Stimulated activated CD8-positive, alpha-beta memory T cell treated with anti-CD3 and anti-CD28 coated beads, Interleukin-15, amount 100 ng/mL, for 48 hours (primary cell): ENCODE measurements around the gene USP24.
"Not testable (repeated sequence)": the region's sequence is repeated elsewhere in the genome, so short reads cannot be mapped to it uniquely, and the experiment has no call there.

ENCODE experiments used
- DNase-seq, 2 donors: peaks; one replicate each; pipeline ENCODE4 v3.0.0-alpha.2; 2020; ENCODE audit warnings: low read depth in 2 of 2

The USP24 gene

GRCh38 chr1:55196433-55197035, 18.6 kb downstream of the USP24 start:
- no peak for DNase-seq

- no peak for DNase-seq
These were observed 19.5 kb downstream of the USP24 start for GRCh38 chr1:55195521-55196233.

GRCh38 chr1:55194851-55195250, 20.3 kb downstream of the USP24 start:
- no peak for DNase-seq

DNA sequence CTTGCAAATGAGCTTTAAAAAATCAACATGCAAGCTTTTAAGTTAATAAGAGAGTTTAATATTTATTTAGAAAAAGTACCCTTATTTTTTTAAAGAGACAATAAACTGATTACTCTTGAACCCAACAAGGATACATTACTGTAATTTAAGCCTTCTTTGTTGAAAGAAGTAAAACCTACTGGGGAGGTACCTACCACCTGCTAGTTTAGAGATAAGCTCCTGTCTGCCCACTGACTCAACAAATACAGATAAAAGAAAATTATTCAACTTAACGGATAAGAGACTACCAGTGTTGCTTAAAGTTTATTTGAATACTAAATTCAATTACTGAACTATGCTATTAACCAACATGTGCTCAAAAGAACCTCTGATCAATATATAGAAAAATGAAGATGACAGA, 23.1 kb downstream of the USP24 start:
- DNase-seq: no peak

GRCh38 chr1:55191219-55191952, 23.8 kb downstream of the USP24 start:
- not testable (repeated sequence) for DNase-seq

- DNase-seq: no peak
These were observed 25.1 kb downstream of the USP24 start for GRCh38 chr1:55190109-55190508.

DNA sequence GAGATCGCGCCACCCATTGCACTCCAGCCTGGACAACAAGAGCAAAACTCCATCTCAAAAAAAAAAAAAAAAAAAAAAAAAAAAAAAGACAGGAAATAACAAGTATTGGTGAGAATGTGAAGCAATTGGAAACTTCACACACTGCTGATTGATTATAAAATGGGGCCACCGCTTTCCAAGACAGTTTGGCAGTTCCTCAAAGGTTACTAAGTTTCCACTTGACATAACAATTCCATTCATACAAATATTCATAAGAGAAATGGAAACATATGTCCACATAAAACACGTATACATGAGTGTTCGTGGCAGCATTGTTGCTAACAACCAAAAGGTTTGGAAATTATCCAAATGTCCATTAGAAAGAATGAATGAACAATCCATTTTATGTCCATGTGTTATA, 26.3 kb downstream of the USP24 start:
- DNase-seq: no peak

GRCh38 chr1:55185832-55186231, 29.3 kb downstream of the USP24 start:
- DNase-seq: no peak

GRCh38 chr1:55184859-55185258, 30.3 kb downstream of the USP24 start:
- no peak for DNase-seq

- no peak for DNase-seq
These were observed 33.5 kb downstream of the USP24 start for GRCh38 chr1:55181666-55182065.

DNA sequence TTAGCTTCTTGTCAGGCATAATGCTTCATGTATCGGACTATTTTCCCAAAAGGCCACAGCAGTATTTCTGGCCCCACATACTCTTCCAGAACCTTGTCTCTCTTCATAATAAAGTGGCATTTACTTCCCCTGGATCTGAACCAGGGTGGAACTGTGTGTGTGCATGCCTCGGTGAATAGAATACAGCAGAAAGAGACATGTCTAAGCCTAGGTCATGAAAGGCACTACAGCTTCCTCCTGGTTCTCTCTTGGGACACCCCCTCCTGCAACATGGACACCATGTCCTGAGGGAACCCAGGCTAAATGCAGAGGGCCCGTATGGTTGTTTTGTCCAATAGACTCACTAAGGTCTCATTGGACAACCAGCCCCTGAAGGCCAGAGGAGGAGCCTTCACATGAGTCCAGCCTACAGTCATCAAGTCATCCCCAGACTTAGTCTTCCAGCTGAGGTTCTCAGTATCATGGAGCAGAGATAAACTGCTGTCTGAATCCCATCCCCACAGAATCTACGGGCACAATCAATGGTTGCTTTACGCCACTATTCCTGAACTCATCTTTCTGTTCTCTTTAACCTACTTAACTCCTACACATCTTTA, 35.0 kb downstream of the USP24 start:
- DNase-seq: no peak

DNA sequence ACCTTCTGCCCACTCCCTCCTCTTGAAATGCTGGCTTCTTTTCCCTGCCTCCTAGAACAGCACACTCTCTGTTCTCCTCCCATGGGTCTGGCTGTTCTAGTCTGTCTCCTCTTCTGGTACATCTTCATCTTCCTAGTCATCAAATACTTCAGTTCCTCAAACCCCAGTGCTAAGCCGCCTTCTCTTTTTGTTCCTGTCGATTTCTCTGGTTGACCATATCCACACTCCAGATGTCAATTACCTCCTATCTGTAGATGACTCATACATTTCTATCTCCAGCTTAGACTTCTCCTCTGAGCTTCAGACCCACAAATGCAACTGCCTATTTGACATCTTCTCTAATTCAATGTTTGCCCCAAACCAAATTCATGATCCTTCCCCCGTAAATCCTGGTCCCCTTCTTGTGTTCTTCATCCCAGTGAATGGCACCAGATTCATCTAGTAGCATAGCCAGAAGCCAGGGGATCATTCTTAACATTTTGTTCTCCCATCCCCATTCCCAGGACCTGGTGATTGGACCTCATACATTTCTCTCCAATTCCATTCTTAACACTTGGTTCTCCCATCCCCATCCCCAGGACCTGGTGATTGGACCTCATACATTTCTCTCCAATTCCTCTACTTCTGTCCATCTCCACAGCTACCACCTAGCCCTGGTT, 35.9 kb downstream of the USP24 start:
- DNase-seq: no peak

DNA sequence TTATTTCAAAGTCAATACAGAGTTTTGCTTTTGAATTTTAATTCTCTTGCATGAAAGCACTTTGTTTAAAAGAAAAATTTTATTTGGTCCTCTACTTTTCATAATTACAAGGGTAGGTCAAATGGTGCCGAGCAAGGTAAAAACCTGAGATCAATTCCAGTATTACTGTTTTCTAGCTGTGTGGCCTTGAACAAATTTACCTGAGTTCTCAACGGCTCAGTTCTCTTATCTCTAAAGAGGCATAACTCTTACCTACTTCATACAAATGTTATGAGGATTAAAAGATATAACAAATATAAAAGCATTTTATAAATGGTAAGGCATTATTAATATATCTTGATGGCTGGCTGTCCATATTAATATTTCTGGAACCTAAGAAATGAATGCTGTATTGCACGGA, 42.5 kb downstream of the USP24 start:
- DNase-seq: no peak

DNA sequence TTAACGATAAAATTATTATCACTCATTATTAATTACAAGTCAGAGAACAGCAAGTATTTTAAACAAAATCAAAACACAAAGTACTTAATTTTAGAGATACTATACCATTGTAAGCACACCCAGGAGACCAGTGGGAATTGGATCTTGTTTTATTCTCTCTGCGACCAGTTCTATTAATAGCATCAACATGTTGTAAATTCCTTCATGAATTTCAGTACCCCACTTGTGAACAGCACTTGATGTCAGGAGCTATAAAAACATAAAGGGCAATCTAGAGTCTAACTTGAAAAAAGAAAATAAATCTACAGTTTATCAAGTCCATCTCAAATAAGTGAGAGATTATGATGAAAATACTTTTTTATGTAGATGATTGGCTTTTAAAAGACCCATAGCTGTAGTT, 42.9 kb downstream of the USP24 start:
- DNase-seq: no peak

DNA sequence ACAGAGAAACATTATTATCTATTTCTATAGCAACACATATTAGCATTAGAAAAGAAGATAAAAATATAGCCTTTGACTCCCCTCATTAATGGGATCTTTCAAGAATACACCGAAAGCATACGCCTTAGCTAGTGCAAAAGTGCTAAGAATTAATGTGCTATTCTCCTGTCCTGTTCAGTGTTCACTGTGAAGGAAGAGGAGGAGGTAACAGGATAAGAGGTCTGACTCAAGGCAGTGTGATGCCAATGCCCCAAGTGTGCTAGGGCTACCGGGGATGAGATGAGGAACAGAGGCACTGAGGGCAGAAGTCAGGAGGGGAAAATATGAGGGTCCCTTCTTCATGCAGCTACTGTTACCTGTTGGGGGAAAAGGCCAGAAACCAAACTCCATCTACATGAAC, 43.5 kb downstream of the USP24 start:
- no peak for DNase-seq

DNA sequence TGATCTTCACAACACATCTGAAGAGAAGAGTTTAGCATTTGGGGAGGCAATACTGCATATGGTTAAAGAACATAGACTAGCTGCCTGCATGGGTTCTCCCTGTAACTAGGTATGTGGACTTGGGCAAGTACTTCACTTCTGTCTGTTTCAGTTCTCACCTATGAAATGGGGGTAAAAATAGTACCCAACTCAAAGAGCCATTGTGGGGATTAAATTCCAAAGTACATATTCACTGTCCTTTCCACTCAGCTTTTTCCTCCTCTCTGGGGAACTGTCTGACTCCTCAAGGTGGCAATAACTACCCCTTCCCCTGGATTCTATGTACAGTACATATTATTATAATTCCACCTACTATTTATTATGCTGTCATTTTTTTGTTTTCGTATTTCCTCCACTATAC, 44.7 kb downstream of the USP24 start:
- DNase-seq: no peak

DNA sequence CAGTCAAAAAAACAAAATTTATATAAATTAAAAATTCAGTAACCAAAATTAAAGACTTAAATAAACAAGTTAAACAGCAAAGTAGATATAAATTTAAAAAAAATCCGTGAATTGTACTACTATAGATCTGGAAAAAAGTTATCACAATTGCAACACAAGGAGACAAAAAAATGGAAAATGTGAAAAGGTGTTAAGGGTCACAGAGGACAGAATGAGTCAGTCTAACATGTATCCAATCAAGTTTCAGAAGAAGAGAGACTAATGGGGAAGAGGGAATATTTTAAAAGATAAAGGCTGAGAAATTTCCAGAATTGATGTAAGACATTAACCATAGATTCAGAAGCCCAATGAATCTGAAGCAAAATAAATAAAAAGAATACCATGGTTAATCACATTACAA, 46.0 kb downstream of the USP24 start:
- no peak for DNase-seq

DNA sequence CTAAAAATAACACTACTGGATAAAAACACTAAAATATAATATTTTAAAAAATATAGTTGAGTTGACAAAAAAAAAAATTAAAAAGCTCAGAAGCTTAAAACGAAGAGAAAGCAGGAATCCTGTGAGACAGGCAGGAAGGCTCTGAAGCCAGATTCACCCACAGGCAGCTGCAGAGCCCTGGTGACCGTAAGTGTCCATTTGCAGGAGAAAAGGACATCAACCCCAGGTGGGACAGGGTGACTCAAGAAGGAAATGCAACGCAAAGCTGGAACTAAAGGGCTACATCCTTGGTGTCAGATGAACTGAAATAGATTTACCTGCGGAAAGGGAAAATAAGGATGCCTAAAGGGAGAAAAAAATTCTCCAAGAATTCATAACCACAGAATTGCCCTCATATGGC, 46.8 kb downstream of the USP24 start:
- DNase-seq: no peak

GRCh38 chr1:55167224-55167871, 47.8 kb downstream of the USP24 start:
- no peak for DNase-seq

- DNase-seq: no peak
These were observed 50.3 kb downstream of the USP24 start for GRCh38 chr1:55164906-55165305.

- no peak for DNase-seq
These were observed 55.6 kb downstream of the USP24 start for GRCh38 chr1:55159571-55159970.

GRCh38 chr1:55156608-55157007, 58.6 kb downstream of the USP24 start:
- DNase-seq: no peak
